GM20000 (cell line): Measurements from ENCODE around the gene HIP1R.
"Not testable (repeated sequence)": the region's sequence is repeated elsewhere in the genome, so short reads cannot be mapped to it uniquely, and the experiment has no call there.

Experiments used
- DNase-seq: peaks from one replicate; pipeline ENCODE4 v3.0.0; 2012; ENCODE audit warnings: low spot score
- TF ChIP-seq, protein P1 (sequence below): IDR thresholded peaks from 2 replicates; pipeline ENCODE4 v1.5.1; 2012; ENCODE audit warnings: mild to moderate bottlenecking, control low read depth; ENCODE audit errors: extremely low read depth, missing control alignments

Gene HIP1R

GRCh38 chr12:122872815-122873361, 37.6 kb downstream of the HIP1R start:
- DNase-seq = no peak
- TF ChIP-seq, protein P1, sequence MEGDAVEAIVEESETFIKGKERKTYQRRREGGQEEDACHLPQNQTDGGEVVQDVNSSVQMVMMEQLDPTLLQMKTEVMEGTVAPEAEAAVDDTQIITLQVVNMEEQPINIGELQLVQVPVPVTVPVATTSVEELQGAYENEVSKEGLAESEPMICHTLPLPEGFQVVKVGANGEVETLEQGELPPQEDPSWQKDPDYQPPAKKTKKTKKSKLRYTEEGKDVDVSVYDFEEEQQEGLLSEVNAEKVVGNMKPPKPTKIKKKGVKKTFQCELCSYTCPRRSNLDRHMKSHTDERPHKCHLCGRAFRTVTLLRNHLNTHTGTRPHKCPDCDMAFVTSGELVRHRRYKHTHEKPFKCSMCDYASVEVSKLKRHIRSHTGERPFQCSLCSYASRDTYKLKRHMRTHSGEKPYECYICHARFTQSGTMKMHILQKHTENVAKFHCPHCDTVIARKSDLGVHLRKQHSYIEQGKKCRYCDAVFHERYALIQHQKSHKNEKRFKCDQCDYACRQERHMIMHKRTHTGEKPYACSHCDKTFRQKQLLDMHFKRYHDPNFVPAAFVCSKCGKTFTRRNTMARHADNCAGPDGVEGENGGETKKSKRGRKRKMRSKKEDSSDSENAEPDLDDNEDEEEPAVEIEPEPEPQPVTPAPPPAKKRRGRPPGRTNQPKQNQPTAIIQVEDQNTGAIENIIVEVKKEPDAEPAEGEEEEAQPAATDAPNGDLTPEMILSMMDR = no peak

DNA sequence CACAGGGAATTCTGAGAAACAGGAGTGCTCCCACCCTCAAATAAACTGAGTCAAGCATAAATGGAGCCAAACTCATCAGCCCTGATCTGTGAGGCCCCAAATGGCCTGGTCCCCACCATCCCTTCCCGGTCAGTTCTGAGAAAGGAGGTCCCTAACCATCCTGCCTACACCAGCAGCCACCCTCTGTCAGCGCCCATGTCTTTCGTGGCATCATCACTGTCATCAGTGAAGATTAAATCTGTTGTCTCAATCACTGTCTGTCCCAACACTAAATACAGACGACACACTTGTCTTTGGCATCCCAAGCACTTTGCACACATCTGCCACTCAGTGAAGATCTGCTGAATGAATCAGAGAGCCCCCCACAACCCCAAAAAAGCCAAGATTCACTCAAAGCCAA, 38.3 kb downstream of the HIP1R start:
- TF ChIP-seq, protein P1 = no peak
- no peak for DNase-seq

DNA sequence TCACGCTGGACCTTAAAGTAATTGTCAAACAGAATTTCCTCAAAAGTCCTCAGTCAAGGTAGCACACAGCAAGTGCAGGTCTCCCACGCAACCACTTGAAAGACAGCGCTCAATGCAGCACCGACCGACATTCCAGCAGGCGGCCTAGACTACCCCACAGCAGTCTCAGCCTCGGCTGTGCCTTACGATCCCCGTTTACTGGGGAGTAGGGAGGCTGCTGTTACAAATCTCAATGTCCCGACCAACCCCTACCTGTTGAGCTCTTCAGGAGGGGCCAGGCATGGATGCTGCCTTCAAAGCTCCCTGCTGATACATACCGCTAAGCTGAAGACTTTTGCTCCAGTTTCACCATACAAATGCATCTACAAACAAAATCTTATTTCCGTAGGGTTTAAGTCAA, 38.8 kb downstream of the HIP1R start:
- TF ChIP-seq, protein P1 = no peak
- DNase-seq = no peak

DNA sequence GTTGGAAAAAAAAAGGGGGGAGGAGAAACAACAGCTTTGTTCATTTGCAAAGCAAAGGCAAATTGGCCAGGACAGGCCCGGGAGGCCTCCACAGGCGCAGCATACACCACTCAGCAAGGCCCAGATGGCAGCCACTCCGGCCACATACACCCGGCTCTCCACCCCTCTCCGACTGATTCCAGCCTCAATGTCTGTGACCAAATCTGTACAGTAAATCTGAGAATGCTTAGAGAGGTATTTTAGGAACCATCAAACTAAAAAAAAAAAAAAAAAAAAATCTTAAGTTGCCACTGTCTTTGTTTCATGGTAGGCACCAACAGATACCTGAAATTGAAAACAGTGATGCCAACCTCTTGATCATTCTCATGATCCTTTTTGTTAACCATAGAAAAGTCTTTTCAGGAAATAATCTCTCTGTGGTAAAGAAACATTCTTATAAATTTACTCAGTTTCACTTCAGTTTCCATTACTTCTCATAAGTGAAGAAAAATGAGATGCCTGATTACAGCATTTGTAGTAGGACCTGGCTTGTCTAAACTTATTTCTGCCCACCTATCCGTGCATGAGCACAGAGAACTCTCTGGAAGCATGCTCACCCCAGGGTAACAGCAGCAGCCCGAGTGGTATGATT, 40.4 kb downstream of the HIP1R start:
- TF ChIP-seq, protein P1 = no peak
- peak; percentile 58 for DNase-seq

DNA sequence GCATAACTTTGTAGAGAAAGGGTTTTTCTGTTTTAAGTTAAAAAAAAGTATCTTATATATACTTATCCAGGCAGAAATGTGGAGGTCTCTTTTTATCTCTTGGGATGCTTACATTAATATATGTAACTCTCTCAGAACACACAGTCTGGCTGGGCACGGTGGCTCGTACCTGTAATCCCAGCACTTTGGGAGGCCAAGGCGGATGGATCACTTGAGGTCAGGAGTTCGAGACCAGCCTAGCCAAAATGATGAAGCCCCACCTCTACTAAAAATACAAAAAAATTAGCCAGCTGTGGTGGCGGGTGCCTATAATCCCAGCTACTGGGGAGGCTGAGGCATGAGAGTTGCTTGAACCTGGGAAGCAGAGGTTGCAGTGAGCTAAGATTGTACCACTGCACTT, 41.0 kb downstream of the HIP1R start:
- DNase-seq = not testable (repeated sequence)

- DNase-seq = no peak
- TF ChIP-seq, protein P1 = no peak
These were observed 41.5 kb downstream of the HIP1R start for GRCh38 chr12:122876731-122877130.

- DNase-seq = no peak
- TF ChIP-seq, protein P1 = no peak
These were observed 43.7 kb downstream of the HIP1R start for GRCh38 chr12:122878780-122879612.
